Measurements from ENCODE around the gene HAGH. TPM values are rescaled to one million over a fixed set of nuclear protein-coding genes. Genes with fewer than 3 reads are reported as not detected.

HAGH gene
- total RNA-seq, 2 donors from 2014 or later, result 39.5 to 47.5 TPM

Other genes starting within 250 kb of the HAGH start
- gene IFT140, start 214.8 kb downstream of the HAGH start, total RNA-seq, result 1 to 10 TPM; 5.1 to 7.0 TPM
- gene CRAMP1, start 214.5 kb downstream of the HAGH start, total RNA-seq, result 10 to 100 TPM; 33.3 to 35.3 TPM
- gene JPT2, start 148.5 kb downstream of the HAGH start, total RNA-seq, result 10 to 100 TPM; 56.1 to 61.1 TPM
- gene MAPK8IP3, start 120.6 kb downstream of the HAGH start, total RNA-seq, result 100 to 1,000 TPM in 1 of 2 donors, 10 to 100 TPM in 1; 92.8 to 132 TPM
- 10 to 100 TPM; 37.4 to 46.4 TPM for gene NME3, start 55.3 kb downstream of the HAGH start, total RNA-seq
- gene EME2, start 54.0 kb downstream of the HAGH start, total RNA-seq, result 10 to 100 TPM; 34.8 to 55.0 TPM
- gene MRPS34, start 53.7 kb downstream of the HAGH start, total RNA-seq, result 100 to 1,000 TPM in 1 of 2 donors, 10 to 100 TPM in 1; 98.1 to 192 TPM
- gene SPSB3, start 44.3 kb downstream of the HAGH start, total RNA-seq, result 10 to 100 TPM; 26.9 to 30.1 TPM
- 10 to 100 TPM; 47.9 to 81.8 TPM for gene NUBP2, start 43.9 kb downstream of the HAGH start, total RNA-seq
- under 1 TPM in 1 of 2 donors, not detected in 1; 0.12 TPM for gene IGFALS, start 33.1 kb downstream of the HAGH start, total RNA-seq
- 10 to 100 TPM; 13.9 to 14.5 TPM for gene FAHD1, start 381 bp upstream of the HAGH start, total RNA-seq
- not detected for gene MEIOB, start 45.3 kb upstream of the HAGH start, total RNA-seq
- not detected for gene HS3ST6, start 91.6 kb upstream of the HAGH start, total RNA-seq
- gene MSRB1, start 116.4 kb upstream of the HAGH start, total RNA-seq, result 10 to 100 TPM; 24.3 to 24.7 TPM
- 1 to 10 TPM in 1 of 2 donors, not detected in 1; 1.5 TPM for gene RPL3L, start 127.9 kb upstream of the HAGH start, total RNA-seq
- 100 to 1,000 TPM in 1 of 2 donors, 10 to 100 TPM in 1; 95.0 to 103 TPM for gene NDUFB10, start 132.7 kb upstream of the HAGH start, total RNA-seq
- 1,000 to 10,000 TPM; 2,056 to 2,952 TPM for gene RPS2, start 138.0 kb upstream of the HAGH start, total RNA-seq
- not detected for gene RNF151, start 140.0 kb upstream of the HAGH start, total RNA-seq
- gene TBL3, start 145.2 kb upstream of the HAGH start, total RNA-seq, result 10 to 100 TPM; 39.3 to 78.3 TPM
- not detected for gene NOXO1, start 154.6 kb upstream of the HAGH start, total RNA-seq
- gene GFER, start 157.4 kb upstream of the HAGH start, total RNA-seq, result 10 to 100 TPM; 31.9 to 41.7 TPM
- gene SYNGR3, start 163.1 kb upstream of the HAGH start, total RNA-seq, result 10 to 100 TPM; 21.3 to 43.6 TPM
- 100 to 1,000 TPM in 1 of 2 donors, 10 to 100 TPM in 1; 83.1 to 163 TPM for gene ZNF598, start 183.0 kb upstream of the HAGH start, total RNA-seq
- gene NPW, start 193.0 kb upstream of the HAGH start, total RNA-seq, result 1 to 10 TPM; 1.5 to 3.5 TPM
- gene NHERF2, start 200.1 kb upstream of the HAGH start, total RNA-seq, result 1 to 10 TPM; 3.8 to 4.5 TPM
- 10 to 100 TPM; 12.6 to 40.9 TPM for gene NTHL1, start 221.0 kb upstream of the HAGH start, total RNA-seq
- 100 to 1,000 TPM; 106 to 155 TPM for gene TSC2, start 221.2 kb upstream of the HAGH start, total RNA-seq